GM10266 (cell line): ENCODE results near the gene COMMD1.

Source experiments
- DNase-seq: peaks from one replicate; pipeline ENCODE4 v3.0.0; 2012; ENCODE audit errors: extremely low spot score
- CTCF ChIP-seq: IDR thresholded peaks from 2 replicates; pipeline ENCODE4 v1.5.1; 2012; ENCODE audit warnings: mild to moderate bottlenecking, low read depth; ENCODE audit not compliant: control insufficient read depth, insufficient read depth; ENCODE audit errors: missing control alignments

Gene COMMD1

GRCh38 chr2:62055724-62056336 lies 150.4 kb downstream of the COMMD1 start:
- DNase-seq, result no peak
- TF ChIP-seq CTCF, result no peak

DNA sequence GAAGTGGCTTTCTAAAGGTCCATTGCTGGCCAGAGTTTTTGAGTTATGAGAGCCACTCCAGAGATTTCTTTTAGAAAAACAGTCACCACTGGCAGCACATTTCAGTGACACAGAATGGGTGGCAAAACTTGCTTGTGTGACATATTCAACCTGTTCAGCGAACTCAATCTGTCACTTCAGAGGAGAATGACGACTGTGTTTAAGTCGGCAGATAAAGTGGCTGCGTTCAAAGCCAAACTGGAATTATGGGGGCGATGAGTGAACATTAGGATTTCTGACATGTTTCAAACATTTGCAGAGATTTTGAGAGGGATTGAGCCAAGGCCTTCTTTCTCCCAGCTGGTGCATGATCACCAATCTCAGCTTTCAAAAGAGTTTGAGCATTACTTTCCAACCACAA lies 150.9 kb downstream of the COMMD1 start:
- TF ChIP-seq CTCF, result no peak
- no peak for DNase-seq

- DNase-seq, result no peak
- no peak for TF ChIP-seq CTCF
These were observed 159.8 kb downstream of the COMMD1 start for GRCh38 chr2:62065243-62065642.

DNA sequence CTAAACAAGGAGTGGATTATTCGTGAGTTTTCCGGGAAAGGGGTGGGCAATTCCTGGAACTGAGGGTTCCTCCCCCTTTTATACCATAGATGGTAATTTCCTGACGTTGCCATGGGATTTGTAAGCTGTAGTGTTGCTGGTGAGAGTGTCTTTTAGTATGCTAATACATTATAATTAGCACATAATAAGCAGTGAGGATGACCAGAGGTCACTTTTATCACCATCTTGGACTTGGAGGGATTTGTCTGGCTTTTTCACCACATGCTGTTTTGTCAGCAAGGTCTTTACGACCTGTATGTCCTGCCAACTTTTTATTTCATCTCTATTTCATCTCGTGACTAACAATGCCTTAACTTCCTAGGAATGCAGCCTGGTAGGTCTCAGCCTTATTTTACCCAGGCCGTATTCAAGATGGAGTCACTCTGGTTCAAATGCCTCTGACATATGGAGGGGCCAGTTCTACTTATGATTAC lies 165.7 kb downstream of the COMMD1 start:
- TF ChIP-seq CTCF, result no peak
- DNase-seq, result no peak

GRCh38 chr2:62071760-62072680 lies 166.5 kb downstream of the COMMD1 start:
- TF ChIP-seq CTCF, result no peak
- no peak for DNase-seq

DNA sequence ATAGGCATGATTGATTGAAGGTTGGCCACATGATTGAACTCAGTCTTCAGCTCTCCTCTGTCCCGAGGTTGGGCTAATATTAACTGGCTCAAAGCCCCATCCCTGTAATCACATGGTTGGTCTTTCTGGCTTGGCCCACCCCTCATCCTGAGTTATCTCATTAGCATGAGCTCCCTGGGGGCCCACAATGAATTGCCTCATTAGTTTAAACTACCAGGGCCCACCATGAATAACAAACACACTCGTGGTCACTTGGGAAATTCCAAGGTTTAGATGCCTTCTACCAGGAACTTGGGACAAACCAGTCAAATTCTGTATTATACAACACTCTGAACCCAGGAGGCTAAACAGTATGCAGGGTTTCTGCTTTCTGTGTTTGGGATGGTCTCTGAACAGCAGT lies 168.8 kb downstream of the COMMD1 start:
- TF ChIP-seq CTCF, result no peak
- no peak for DNase-seq
